Measurements from ENCODE around the gene SCMH1. TPM values are rescaled to one million over a fixed set of nuclear protein-coding genes. Genes with fewer than 3 reads are reported as not detected.
A peak's percentile ranks its signal among the peaks of the same experiment; 100 is the strongest.

Gene SCMH1
- total and polyA plus RNA-seq, 4 donors: 6.6 to 12.8 (median 10.5) TPM

DNA sequence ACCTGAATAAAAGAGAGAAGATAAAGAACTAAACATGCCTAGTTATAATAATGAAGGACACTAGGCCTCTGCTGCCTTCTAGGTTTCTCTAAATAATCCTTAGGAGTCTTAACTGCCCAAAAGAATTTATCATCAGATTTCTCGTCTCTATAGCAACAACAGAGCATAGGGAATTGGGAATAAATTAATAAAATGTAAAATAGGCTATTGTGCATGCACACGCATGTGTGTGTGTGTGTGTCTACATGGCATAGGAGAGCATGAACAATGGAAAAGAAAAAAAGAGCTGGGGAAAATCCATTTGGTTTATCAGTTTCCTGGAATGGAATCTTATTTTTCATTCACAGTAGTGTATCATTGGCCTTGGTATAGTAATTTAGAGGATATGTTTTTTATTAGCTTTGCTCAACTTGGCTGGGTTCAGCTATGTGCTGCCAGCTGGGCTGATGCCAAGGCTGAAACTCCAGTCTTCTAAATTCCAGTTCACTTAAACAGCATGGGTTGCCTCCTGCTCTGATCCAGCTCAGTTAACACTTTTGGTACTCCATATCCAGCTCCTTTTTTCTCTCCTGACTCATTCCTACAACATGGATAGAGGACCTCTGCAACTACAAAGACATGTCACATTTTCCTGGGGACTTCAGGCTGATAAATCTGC is 140.0 kb downstream of the SCMH1 start:
- WGBS: 81% methylated on average over 2 of the region's 2 CpGs
- Histone ChIP-seq H3K36me3 (ENCODE audit: control insufficient read depth in 4 of 4, insufficient read depth in 3 of 4, low read depth in 1 of 4, low read length in 3 of 4) (no peaks in the 10 kb centered on the region), H3K27ac (ENCODE audit: low read depth in 1 of 2, low read length in 2 of 2) (peak overlapping the region; percentile 27 to 72), H3K27me3 (ENCODE audit: control insufficient read depth in 4 of 4, insufficient read depth in 4 of 4, low read length in 3 of 4) (no peaks in the 10 kb centered on the region), H3K9ac (ENCODE audit: low read depth in 1 of 2, low read length in 2 of 2) (peak overlapping the region in 1 of 2 donors; percentile 53), H3K4me3 (ENCODE audit: low read depth in 1 of 3, low read length in 3 of 3) (no peak overlapping the region), H3K4me1 (ENCODE audit: control insufficient read depth in 4 of 4, insufficient read depth in 4 of 4, low read length in 3 of 4) (peaks cover 5 to 14% (median 12%) of the 10 kb centered on the region in 4 donors), H3K9me3 (ENCODE audit: control insufficient read depth in 4 of 4, low read length in 3 of 4) (no peaks in the 10 kb centered on the region)
- TF ChIP-seq HNF4A (conservative IDR thresholded peaks at IDR 0.05) (peak; percentile 42 to 50), TAF1 (conservative IDR thresholded peaks at IDR 0.05) (no peak), JUND (IDR thresholded peaks at IDR 0.05) (peak in 1 of 2 donors; percentile 32), GABPA (IDR thresholded peaks at IDR 0.05 in 1 of 2, conservative IDR thresholded peaks at IDR 0.05 in 1 of 2) (no peak), YY1 (IDR thresholded peaks at IDR 0.05) (peak; percentile 44), RAD21 (IDR thresholded peaks at IDR 0.05) (peak; percentile 20 to 53), RXRA (IDR thresholded peaks at IDR 0.05) (peak; percentile 30 to 43)
- TF ChIP-seq, protein P1, sequence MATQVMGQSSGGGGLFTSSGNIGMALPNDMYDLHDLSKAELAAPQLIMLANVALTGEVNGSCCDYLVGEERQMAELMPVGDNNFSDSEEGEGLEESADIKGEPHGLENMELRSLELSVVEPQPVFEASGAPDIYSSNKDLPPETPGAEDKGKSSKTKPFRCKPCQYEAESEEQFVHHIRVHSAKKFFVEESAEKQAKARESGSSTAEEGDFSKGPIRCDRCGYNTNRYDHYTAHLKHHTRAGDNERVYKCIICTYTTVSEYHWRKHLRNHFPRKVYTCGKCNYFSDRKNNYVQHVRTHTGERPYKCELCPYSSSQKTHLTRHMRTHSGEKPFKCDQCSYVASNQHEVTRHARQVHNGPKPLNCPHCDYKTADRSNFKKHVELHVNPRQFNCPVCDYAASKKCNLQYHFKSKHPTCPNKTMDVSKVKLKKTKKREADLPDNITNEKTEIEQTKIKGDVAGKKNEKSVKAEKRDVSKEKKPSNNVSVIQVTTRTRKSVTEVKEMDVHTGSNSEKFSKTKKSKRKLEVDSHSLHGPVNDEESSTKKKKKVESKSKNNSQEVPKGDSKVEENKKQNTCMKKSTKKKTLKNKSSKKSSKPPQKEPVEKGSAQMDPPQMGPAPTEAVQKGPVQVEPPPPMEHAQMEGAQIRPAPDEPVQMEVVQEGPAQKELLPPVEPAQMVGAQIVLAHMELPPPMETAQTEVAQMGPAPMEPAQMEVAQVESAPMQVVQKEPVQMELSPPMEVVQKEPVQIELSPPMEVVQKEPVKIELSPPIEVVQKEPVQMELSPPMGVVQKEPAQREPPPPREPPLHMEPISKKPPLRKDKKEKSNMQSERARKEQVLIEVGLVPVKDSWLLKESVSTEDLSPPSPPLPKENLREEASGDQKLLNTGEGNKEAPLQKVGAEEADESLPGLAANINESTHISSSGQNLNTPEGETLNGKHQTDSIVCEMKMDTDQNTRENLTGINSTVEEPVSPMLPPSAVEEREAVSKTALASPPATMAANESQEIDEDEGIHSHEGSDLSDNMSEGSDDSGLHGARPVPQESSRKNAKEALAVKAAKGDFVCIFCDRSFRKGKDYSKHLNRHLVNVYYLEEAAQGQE (IDR thresholded peaks at IDR 0.05): peak; percentile 20
- TF ChIP-seq, protein P2, sequence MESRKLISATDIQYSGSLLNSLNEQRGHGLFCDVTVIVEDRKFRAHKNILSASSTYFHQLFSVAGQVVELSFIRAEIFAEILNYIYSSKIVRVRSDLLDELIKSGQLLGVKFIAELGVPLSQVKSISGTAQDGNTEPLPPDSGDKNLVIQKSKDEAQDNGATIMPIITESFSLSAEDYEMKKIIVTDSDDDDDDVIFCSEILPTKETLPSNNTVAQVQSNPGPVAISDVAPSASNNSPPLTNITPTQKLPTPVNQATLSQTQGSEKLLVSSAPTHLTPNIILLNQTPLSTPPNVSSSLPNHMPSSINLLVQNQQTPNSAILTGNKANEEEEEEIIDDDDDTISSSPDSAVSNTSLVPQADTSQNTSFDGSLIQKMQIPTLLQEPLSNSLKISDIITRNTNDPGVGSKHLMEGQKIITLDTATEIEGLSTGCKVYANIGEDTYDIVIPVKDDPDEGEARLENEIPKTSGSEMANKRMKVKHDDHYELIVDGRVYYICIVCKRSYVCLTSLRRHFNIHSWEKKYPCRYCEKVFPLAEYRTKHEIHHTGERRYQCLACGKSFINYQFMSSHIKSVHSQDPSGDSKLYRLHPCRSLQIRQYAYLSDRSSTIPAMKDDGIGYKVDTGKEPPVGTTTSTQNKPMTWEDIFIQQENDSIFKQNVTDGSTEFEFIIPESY (IDR thresholded peaks at IDR 0.05): peak; percentile 58
- TF ChIP-seq, protein P3, sequence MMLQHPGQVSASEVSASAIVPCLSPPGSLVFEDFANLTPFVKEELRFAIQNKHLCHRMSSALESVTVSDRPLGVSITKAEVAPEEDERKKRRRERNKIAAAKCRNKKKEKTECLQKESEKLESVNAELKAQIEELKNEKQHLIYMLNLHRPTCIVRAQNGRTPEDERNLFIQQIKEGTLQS (IDR thresholded peaks at IDR 0.05): no peak
- DNase-seq (ENCODE audit: low spot score): no peak

DNA sequence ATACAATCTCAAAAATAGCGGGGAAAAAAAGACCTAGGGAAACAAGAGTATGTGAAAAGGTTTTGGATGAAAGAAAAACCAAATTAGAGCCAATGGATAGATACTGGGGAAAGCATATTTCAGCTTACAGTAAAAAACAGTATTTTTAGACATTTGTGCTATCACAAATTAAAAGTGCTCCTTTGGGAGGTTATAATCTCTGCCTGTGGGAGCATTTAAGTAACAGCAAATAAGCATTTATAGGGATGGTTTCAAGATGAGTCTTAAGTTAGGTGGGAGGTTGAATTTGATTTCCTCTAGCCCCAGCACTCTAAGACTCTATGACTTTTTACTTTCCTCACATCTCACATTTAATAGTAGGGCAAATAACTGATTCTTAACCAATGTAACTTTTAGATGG is 141.0 kb downstream of the SCMH1 start:
- 95% methylated on average over 1 of the region's 1 CpG for WGBS
- H3K9ac ChIP-seq (ENCODE audit: low read depth in 1 of 2, low read length in 2 of 2): no peak overlapping the region
- no peaks in the 10 kb centered on the region for H3K9me3 ChIP-seq (ENCODE audit: control insufficient read depth in 4 of 4, low read length in 3 of 4)
- no peaks in the 10 kb centered on the region for H3K27me3 ChIP-seq (ENCODE audit: control insufficient read depth in 4 of 4, insufficient read depth in 4 of 4, low read length in 3 of 4)
- peaks cover 5 to 14% (median 12%) of the 10 kb centered on the region in 4 donors for H3K4me1 ChIP-seq (ENCODE audit: control insufficient read depth in 4 of 4, insufficient read depth in 4 of 4, low read length in 3 of 4)
- no peaks in the 10 kb centered on the region for H3K36me3 ChIP-seq (ENCODE audit: control insufficient read depth in 4 of 4, insufficient read depth in 3 of 4, low read depth in 1 of 4, low read length in 3 of 4)
- H3K27ac ChIP-seq (ENCODE audit: low read depth in 1 of 2, low read length in 2 of 2): no peak overlapping the region
- DNase-seq (ENCODE audit: low spot score): no peak
- H3K4me3 ChIP-seq (ENCODE audit: low read depth in 1 of 3, low read length in 3 of 3): no peak overlapping the region
- TF ChIP-seq FOXA1 (IDR thresholded peaks at IDR 0.05) (no peak), HNF4G (IDR thresholded peaks at IDR 0.05) (no peak), RAD21 (IDR thresholded peaks at IDR 0.05) (no peak), EGR1 (IDR thresholded peaks at IDR 0.05; ENCODE audit: low read depth in 2 of 2) (no peak), YY1 (IDR thresholded peaks at IDR 0.05) (no peak), SP1 (IDR thresholded peaks at IDR 0.05) (no peak), NR2F2 (IDR thresholded peaks at IDR 0.05) (no peak), GABPA (IDR thresholded peaks at IDR 0.05 in 1 of 2, conservative IDR thresholded peaks at IDR 0.05 in 1 of 2) (no peak), JUND (IDR thresholded peaks at IDR 0.05) (no peak), HNF4A (conservative IDR thresholded peaks at IDR 0.05) (no peak), RXRA (IDR thresholded peaks at IDR 0.05) (no peak), TAF1 (conservative IDR thresholded peaks at IDR 0.05) (no peak)
- TF ChIP-seq, protein P3 (IDR thresholded peaks at IDR 0.05): no peak
- TF ChIP-seq, protein P2 (IDR thresholded peaks at IDR 0.05): no peak
- TF ChIP-seq, protein P1 (IDR thresholded peaks at IDR 0.05): no peak
- TF ChIP-seq, protein P4, sequence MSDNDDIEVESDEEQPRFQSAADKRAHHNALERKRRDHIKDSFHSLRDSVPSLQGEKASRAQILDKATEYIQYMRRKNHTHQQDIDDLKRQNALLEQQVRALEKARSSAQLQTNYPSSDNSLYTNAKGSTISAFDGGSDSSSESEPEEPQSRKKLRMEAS (IDR thresholded peaks at IDR 0.05): no peak
